Measurements from ENCODE around the gene DNAH10. TPM values are rescaled to one million over a fixed set of nuclear protein-coding genes. Genes with fewer than 3 reads are reported as not detected.
"Not testable (repeated sequence)": the region's sequence is repeated elsewhere in the genome, so short reads cannot be mapped to it uniquely, and the experiment has no call there.

The DNAH10 gene
- polyA plus RNA-seq, 4 donors, result 4.1 to 7.3 (median 5.3) TPM

- no peak for DNase-seq (ENCODE audit: low read depth in 4 of 4, low spot score in 2 of 4)
Measured at GRCh38 chr12:123942911-123943648, 181.0 kb downstream of the DNAH10 start.

- no peak for DNase-seq (ENCODE audit: low read depth in 4 of 4, low spot score in 2 of 4)
Measured at GRCh38 chr12:123943816-123944215, 181.7 kb downstream of the DNAH10 start.

GRCh38 chr12:123944696-123945095 lies 182.6 kb downstream of the DNAH10 start:
- no peak for DNase-seq (ENCODE audit: low read depth in 4 of 4, low spot score in 2 of 4)

GRCh38 chr12:123945287-123946151 lies 183.4 kb downstream of the DNAH10 start:
- DNase-seq (ENCODE audit: low read depth in 4 of 4, low spot score in 2 of 4), result no peak

- no peak for DNase-seq (ENCODE audit: low read depth in 4 of 4, low spot score in 2 of 4)
Measured at GRCh38 chr12:123946152-123946515, 184.0 kb downstream of the DNAH10 start.

GRCh38 chr12:123946516-123947505 lies 184.7 kb downstream of the DNAH10 start:
- DNase-seq (ENCODE audit: low read depth in 4 of 4, low spot score in 2 of 4), result not testable (repeated sequence)

GRCh38 chr12:123947531-123947930 lies 185.4 kb downstream of the DNAH10 start:
- not testable (repeated sequence) for DNase-seq (ENCODE audit: low read depth in 4 of 4, low spot score in 2 of 4)

- no peak for DNase-seq (ENCODE audit: low read depth in 4 of 4, low spot score in 2 of 4)
Measured at GRCh38 chr12:123948401-123948795, 186.3 kb downstream of the DNAH10 start.

- no peak for DNase-seq (ENCODE audit: low read depth in 4 of 4, low spot score in 2 of 4)
Measured at GRCh38 chr12:123948796-123949769, 187.0 kb downstream of the DNAH10 start.

GRCh38 chr12:123949770-123950165 lies 187.7 kb downstream of the DNAH10 start:
- DNase-seq (ENCODE audit: low read depth in 4 of 4, low spot score in 2 of 4), result no peak

GRCh38 chr12:123950476-123951349 lies 188.6 kb downstream of the DNAH10 start:
- DNase-seq (ENCODE audit: low read depth in 4 of 4, low spot score in 2 of 4), result no peak

- no peak for DNase-seq (ENCODE audit: low read depth in 4 of 4, low spot score in 2 of 4)
Measured at GRCh38 chr12:123951467-123951866, 189.4 kb downstream of the DNAH10 start.

- DNase-seq (ENCODE audit: low read depth in 4 of 4, low spot score in 2 of 4), result no peak
Measured at GRCh38 chr12:123952037-123952436, 189.9 kb downstream of the DNAH10 start.

GRCh38 chr12:123954647-123955350 lies 192.7 kb downstream of the DNAH10 start:
- no peak for DNase-seq (ENCODE audit: low read depth in 4 of 4, low spot score in 2 of 4)

GRCh38 chr12:123956249-123956648 lies 194.1 kb downstream of the DNAH10 start:
- no peak for DNase-seq (ENCODE audit: low read depth in 4 of 4, low spot score in 2 of 4)

- no peak for DNase-seq (ENCODE audit: low read depth in 4 of 4, low spot score in 2 of 4)
Measured at GRCh38 chr12:123957196-123957595, 195.1 kb downstream of the DNAH10 start.

- DNase-seq (ENCODE audit: low read depth in 4 of 4, low spot score in 2 of 4), result no peak
Measured at GRCh38 chr12:123958462-123958861, 196.4 kb downstream of the DNAH10 start.

GRCh38 chr12:123958876-123959275 lies 196.8 kb downstream of the DNAH10 start:
- DNase-seq (ENCODE audit: low read depth in 4 of 4, low spot score in 2 of 4), result no peak
